Progenitor cell of endocrine pancreas (in vitro differentiated cells): ENCODE data around the gene SPDYA. TPM values are rescaled to one million over a fixed set of nuclear protein-coding genes. Genes with fewer than 3 reads are reported as not detected.

Source experiments
- DNase-seq: peaks from one replicate; pipeline ENCODE4 v3.0.0; 2021; ENCODE audit warnings: low spot score; ENCODE audit not compliant: unreplicated experiment
- H3K27ac Mint-ChIP-seq: 2 replicates; pipeline ENCODE4 v1.8.0; 2021; ENCODE audit warnings: mild to moderate bottlenecking, moderate library complexity, mixed read lengths
- H3K27me3 Mint-ChIP-seq: 2 replicates; pipeline ENCODE4 v1.8.0; 2021; ENCODE audit warnings: mixed read lengths
- H3K36me3 Mint-ChIP-seq: 2 replicates; pipeline ENCODE4 v1.8.0; 2022; ENCODE audit warnings: mixed read lengths; ENCODE audit not compliant: insufficient read depth
- H3K4me1 Mint-ChIP-seq: 2 replicates; pipeline ENCODE4 v1.8.0; 2021; ENCODE audit warnings: low read depth, mixed read lengths
- H3K4me3 Mint-ChIP-seq: 2 replicates; pipeline ENCODE4 v1.8.0; 2021; ENCODE audit warnings: low read depth, mild to moderate bottlenecking, moderate library complexity, mixed read lengths
- H3K9me3 Mint-ChIP-seq: 2 replicates; pipeline ENCODE4 v1.8.0; 2021; ENCODE audit warnings: low read depth, mixed read lengths
- total RNA-seq: library from RNA; stranded (reverse); gene quantifications from 2 replicates; pipeline ENCODE4 v1.2.1, GENCODE V29; 2021
- TF ChIP-seq, protein P1 (sequence below): fragments of 200-600 bp; sonication (generic); IDR thresholded peaks from one replicate; pipeline ENCODE4 v1.5.0; 2021; ENCODE audit warnings: antibody characterized with exemption, mild to moderate bottlenecking; ENCODE audit not compliant: unreplicated experiment

The SPDYA gene
- total RNA-seq, 1 donor from 2014 or later: 1.6 TPM

DNA sequence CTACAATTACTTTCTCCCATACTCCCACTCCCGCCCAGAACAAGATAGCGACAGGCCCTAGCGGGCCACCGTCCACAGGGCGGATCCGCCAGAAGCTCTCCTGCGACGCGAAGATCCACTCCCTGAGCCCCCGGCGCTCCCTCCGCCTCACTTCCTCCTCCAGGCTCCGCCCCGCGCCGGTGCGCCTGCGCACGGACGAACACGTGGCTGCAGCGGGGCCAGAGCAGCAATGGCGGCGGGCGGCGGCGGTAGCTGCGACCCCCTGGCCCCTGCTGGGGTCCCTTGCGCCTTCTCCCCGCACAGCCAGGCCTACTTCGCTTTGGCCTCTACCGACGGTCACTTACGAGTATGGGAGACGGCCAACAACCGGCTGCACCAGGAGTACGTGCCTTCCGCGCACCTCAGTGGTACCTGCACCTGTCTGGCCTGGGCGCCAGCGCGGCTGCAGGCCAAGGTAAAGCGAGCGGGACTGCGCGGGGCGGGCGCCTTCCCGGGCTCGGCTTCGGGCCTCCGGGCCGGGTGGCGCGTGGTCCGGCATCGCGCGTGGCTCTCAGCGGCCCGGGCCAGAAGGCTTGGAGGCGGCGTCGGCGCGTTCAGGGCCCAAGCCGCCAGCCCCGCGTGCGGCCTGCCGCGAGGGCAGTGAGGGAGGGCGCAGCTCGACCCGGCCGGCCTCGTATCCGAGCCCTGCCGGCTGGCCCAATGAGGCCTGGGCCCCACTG lies 84.0 kb downstream of the SPDYA start, which contains the start of gene WDR43:
TSS of gene WDR43 (plus strand) at position 198 of the 719 bp plus-strand sequence. CDS start at position 230, 32 bp downstream.
- peak within 1 kb of the TSS; percentile 85 for H3K4me3 Mint-ChIP-seq
- H3K4me1 Mint-ChIP-seq: peaks cover 29% of the 10 kb centered on the region
- H3K27ac Mint-ChIP-seq: peak within 1 kb of the TSS; percentile 96
- TF ChIP-seq, protein P1, sequence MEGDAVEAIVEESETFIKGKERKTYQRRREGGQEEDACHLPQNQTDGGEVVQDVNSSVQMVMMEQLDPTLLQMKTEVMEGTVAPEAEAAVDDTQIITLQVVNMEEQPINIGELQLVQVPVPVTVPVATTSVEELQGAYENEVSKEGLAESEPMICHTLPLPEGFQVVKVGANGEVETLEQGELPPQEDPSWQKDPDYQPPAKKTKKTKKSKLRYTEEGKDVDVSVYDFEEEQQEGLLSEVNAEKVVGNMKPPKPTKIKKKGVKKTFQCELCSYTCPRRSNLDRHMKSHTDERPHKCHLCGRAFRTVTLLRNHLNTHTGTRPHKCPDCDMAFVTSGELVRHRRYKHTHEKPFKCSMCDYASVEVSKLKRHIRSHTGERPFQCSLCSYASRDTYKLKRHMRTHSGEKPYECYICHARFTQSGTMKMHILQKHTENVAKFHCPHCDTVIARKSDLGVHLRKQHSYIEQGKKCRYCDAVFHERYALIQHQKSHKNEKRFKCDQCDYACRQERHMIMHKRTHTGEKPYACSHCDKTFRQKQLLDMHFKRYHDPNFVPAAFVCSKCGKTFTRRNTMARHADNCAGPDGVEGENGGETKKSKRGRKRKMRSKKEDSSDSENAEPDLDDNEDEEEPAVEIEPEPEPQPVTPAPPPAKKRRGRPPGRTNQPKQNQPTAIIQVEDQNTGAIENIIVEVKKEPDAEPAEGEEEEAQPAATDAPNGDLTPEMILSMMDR: no peak
- no peaks in the 10 kb centered on the region for H3K9me3 Mint-ChIP-seq
- peak; percentile 97 for DNase-seq
- peaks cover 7% of the 10 kb centered on the region for H3K27me3 Mint-ChIP-seq
- no peaks in the 10 kb centered on the region for H3K36me3 Mint-ChIP-seq

DNA sequence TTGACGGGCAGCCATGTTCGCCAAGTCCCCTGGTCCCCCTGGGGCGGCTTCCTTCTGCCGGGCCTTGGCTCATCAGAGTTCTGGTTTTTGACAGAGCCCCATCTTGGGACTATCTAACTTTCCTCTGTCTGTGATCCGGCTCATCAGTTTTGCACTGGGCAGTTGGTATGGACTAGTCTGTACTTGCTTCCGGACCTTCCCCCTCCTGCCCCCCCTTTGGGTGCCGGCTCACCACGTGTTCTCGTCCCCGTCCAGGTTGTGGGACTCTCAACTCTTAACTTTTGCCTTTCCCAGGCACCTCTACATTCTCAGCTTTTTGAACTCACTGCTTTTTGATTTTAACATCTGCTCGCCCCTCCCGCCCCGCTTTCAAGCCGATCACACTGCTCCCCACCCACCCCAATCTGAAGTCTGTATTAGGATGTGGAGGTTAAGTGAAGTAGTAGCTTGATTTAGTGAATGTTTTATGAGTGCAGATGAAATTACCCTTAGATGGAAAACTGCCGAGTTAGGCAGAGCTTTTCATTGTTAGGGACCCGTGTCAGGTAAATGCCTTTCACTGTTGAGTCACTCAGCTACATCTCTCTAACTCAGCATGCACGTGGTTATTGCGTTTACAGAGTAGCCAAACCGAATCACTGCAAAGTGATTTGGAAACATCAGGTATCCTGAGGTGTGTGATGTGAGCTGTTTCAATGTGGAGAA lies 84.7 kb downstream of the SPDYA start:
- TF ChIP-seq, protein P1: no peak
- peak overlapping the region; percentile 96 for H3K27ac Mint-ChIP-seq
- DNase-seq: no peak

DNA sequence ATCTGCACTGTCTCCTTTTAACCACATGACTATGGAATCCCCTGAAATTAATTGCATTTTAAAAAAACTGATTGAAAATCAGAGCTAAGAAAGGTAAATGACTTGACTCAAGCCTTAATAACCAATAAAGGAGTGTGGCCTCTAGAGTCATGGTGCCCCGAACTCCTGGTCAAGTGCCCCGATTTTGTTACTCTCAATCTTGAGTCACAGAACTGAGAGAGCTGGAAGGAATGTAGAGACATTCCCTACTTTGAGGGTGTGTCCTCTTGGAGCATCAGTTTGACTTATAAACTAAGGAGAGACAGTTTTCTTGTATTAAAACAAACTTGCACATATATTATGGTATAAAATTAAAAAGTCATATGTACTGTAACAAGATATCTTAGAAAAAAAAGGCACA lies 86.3 kb downstream of the SPDYA start:
- H3K9me3 Mint-ChIP-seq: no peaks in the 10 kb centered on the region
- DNase-seq: no peak
- H3K27me3 Mint-ChIP-seq: peaks cover 4% of the 10 kb centered on the region
- H3K4me1 Mint-ChIP-seq: peaks cover 29% of the 10 kb centered on the region
- TF ChIP-seq, protein P1: no peak
- no peak overlapping the region for H3K4me3 Mint-ChIP-seq
- no peak overlapping the region for H3K27ac Mint-ChIP-seq
- H3K36me3 Mint-ChIP-seq: no peaks in the 10 kb centered on the region

More for the DNA sequence above, 84.7 kb downstream of the SPDYA start:
- Mint-ChIP-seq H3K27me3 (peaks cover 4% of the 10 kb centered on the region), H3K4me1 (peaks cover 29% of the 10 kb centered on the region), H3K36me3 (no peaks in the 10 kb centered on the region), H3K9me3 (no peaks in the 10 kb centered on the region), H3K4me3 (peak overlapping the region; percentile 84)

DNA sequence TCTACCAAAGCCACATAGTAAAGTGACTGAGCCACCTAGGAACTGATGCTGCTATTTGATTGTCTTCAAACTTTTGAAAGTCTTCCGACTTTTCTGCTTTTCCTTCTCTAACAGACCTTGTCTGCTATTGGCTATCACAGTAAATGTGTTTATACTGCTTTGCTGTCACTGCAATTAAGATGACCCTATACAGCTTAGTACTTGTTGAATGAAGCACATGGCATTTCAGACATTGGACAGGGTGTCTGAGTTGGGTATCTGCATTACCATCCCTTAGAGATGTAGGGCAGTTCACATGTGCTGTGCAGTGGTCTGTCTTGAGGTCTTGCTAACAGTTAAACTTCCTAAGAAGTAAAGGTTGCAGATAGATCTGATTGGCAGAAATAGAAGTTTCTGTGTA lies 87.4 kb downstream of the SPDYA start:
- Mint-ChIP-seq H3K27ac (no peak overlapping the region), H3K4me1 (peaks cover 29% of the 10 kb centered on the region), H3K4me3 (no peak overlapping the region), H3K36me3 (peaks cover 1% of the 10 kb centered on the region), H3K9me3 (no peaks in the 10 kb centered on the region), H3K27me3 (peaks cover 1% of the 10 kb centered on the region)
- no peak for DNase-seq
- TF ChIP-seq, protein P1: no peak

Other genes with a start within 250 kb of the SPDYA start
- 192 and 193 TPM in 2 replicates for gene PPP1CB, start 59.0 kb upstream of the SPDYA start, total RNA-seq
- gene TRMT61B, start 59.5 kb downstream of the SPDYA start, total RNA-seq: 22.6 and 26.0 TPM in 2 replicates
- 57.2 and 60.7 TPM in 2 replicates for gene WDR43, start 83.8 kb downstream of the SPDYA start, total RNA-seq
- 0.86 and 0.98 TPM in 2 replicates for gene TOGARAM2, start 170.5 kb downstream of the SPDYA start, total RNA-seq